HepG2 (cell line): ENCODE data around the gene ACKR3. TPM values are rescaled to one million over a fixed set of nuclear protein-coding genes. Genes with fewer than 3 reads are reported as not detected.

Experiments used
- ATAC-seq: fragments of 200-7000 bp; cut with Tn5 transposase; 3 replicates; pipeline ENCODE4 v1.9.1; 2020; ENCODE audit warnings: mild to moderate bottlenecking, moderate library complexity
- BruUV-seq: library from RNA; stranded (reverse); fragments of 400-500 nt; replicated peaks from 2 replicates; lab custom pipeline; 2021; lab: Mats Ljungman, UMichigan
- CTCF ChIA-PET: fragments of 300-600 bp; formaldehyde crosslinking; extraction: SDS; loops from one replicate; lab custom pipeline; 2021; ENCODE audit warnings: low total read pairs, inconsistent platforms, low intra/inter-chr PET ratio; lab: Yijun Ruan, JAX
- POLR2A ChIA-PET: fragments of 350-600 bp; sonication (Branson Sonifier 250); formaldehyde crosslinking; loops from one replicate; lab custom pipeline; 2020; ENCODE audit warnings: antibody characterized with exemption, inconsistent platforms; lab: Yijun Ruan, JAX
- DNase-seq: peaks from one replicate; pipeline ENCODE4 v3.0.0-alpha.2; 2015; ENCODE audit warnings: low spot score
- FAIRE-seq: peaks from 3 replicates; lab custom pipeline; 2011; peaks lifted over from hg19 to GRCh38; lab: Jason Lieb, UNC
- H2AFZ ChIP-seq: one replicate; pipeline ENCODE4 v1.6.1; 2011; ENCODE audit warnings: low read length, inconsistent platforms
- H3K27ac ChIP-seq: fragments of 300-600 bp; 3 replicates; pipeline ENCODE4 v1.8.0; 2011; ENCODE audit warnings: mixed run types, mild to moderate bottlenecking, mixed read lengths, low read length, inconsistent platforms; ENCODE audit not compliant: insufficient read depth; ENCODE audit errors: extremely low read length
- H3K27me3 ChIP-seq, 2 experiments: fragments of 200-600 bp in 1 of 2; 2 replicates in 1 of 2; 3 replicates in 1 of 2; pipeline versions ENCODE4 v1.6.0 to v1.8.0; 2011; ENCODE audit warnings: low read length in 2 of 2, mild to moderate bottlenecking in 2 of 2, moderate library complexity in 2 of 2, inconsistent platforms in 1 of 2; ENCODE audit not compliant: insufficient read depth in 2 of 2, control insufficient read depth in 1 of 2
- H3K36me3 ChIP-seq, 2 experiments: fragments of 200-600 bp in 1 of 2; replicated peaks in 1 of 2; 2 replicates in 1 of 2; 3 replicates in 1 of 2; pipeline versions ENCODE4 v1.5.1 to v1.8.0; 2011; ENCODE audit warnings: low read length in 2 of 2, inconsistent platforms in 1 of 2; ENCODE audit not compliant: insufficient read depth in 2 of 2, control insufficient read depth in 1 of 2
- H3K4me1 ChIP-seq: 2 replicates; pipeline ENCODE4 v1.5.1; 2012; ENCODE audit warnings: low read length, inconsistent platforms; ENCODE audit not compliant: insufficient read depth
- H3K4me2 ChIP-seq: 2 replicates; pipeline ENCODE4 v1.6.0; 2011; ENCODE audit warnings: low read depth, low read length, inconsistent platforms
- H3K4me3 ChIP-seq, 3 experiments: fragments of 200-600 bp in 1 of 3; sonication (generic), shearing (Covaris generic) in 1 of 3; replicated peaks in 1 of 3; 2 replicates each; pipeline ENCODE4 v1.5.1; 2011 to 2016; ENCODE audit warnings: low read length in 3 of 3, inconsistent platforms in 2 of 3, low read depth in 2 of 3, mild to moderate bottlenecking in 2 of 3, control low read depth in 1 of 3, mixed read lengths in 1 of 3; ENCODE audit not compliant: insufficient read depth in 1 of 3
- H3K79me2 ChIP-seq: one replicate; pipeline ENCODE4 v1.6.1; 2011; ENCODE audit warnings: low read length, inconsistent platforms; ENCODE audit not compliant: insufficient read depth
- H3K9ac ChIP-seq: 2 replicates; pipeline ENCODE4 v1.6.0; 2011; ENCODE audit warnings: mild to moderate bottlenecking, low read depth, low read length, inconsistent platforms; ENCODE audit not compliant: insufficient read depth
- H3K9me3 ChIP-seq: 2 replicates; pipeline ENCODE4 v1.5.1; 2012; ENCODE audit warnings: mild to moderate bottlenecking, low read length
- H4K20me1 ChIP-seq: 2 replicates; pipeline ENCODE4 v1.6.0; 2011; ENCODE audit warnings: inconsistent platforms, mild to moderate bottlenecking, low read length, moderate library complexity; ENCODE audit not compliant: insufficient read depth
- EHMT2 ChIP-seq: fragments of 200-600 bp; sonication (generic); IDR thresholded peaks from 2 replicates; pipeline ENCODE4 v1.7.0; 2017; ENCODE audit warnings: antibody characterized with exemption, low read depth, low read length, borderline replicate concordance
- ELF3 ChIP-seq: IDR thresholded peaks from 2 replicates; pipeline ENCODE4 v1.6.1; 2016; ENCODE audit warnings: missing genetic modification reagents, missing compliant biosample characterization
- MATR3 ChIP-seq: sonication (generic); formaldehyde crosslinking; IDR thresholded peaks from 2 replicates; pipeline ENCODE4 v1.4.0; 2020; ENCODE audit warnings: missing genetic modification reagents
- ZIK1 ChIP-seq: sonication (generic); formaldehyde crosslinking; IDR thresholded peaks from 2 replicates; pipeline ENCODE4 v1.5.0; 2020; ENCODE audit warnings: mild to moderate bottlenecking, low read depth, missing genetic modification reagents, borderline replicate concordance
- ZNF235 ChIP-seq: sonication (generic); formaldehyde crosslinking; IDR thresholded peaks from 2 replicates; pipeline ENCODE4 v1.8.1; 2023; ENCODE audit warnings: mild to moderate bottlenecking, missing genetic modification reagents, borderline replicate concordance
- ZNF329 ChIP-seq: sonication (generic); formaldehyde crosslinking; IDR thresholded peaks from 2 replicates; pipeline ENCODE4 v1.9.0; 2021; ENCODE audit warnings: low read depth, mild to moderate bottlenecking, missing genetic modification reagents
- ZNF382 ChIP-seq: sonication (generic); formaldehyde crosslinking; IDR thresholded peaks from 2 replicates; pipeline ENCODE4 v1.5.0; 2020; ENCODE audit warnings: missing genetic modification reagents, mild to moderate bottlenecking, borderline replicate concordance
- whole genome bisulfite sequencing: methylation state at CpG from one replicate; pipeline ENCODE4 v1.1.6; 2017; ENCODE audit warnings: low lambda C conversion rate; 5-methylcytosine and 5-hydroxymethylcytosine counted together
- in situ Hi-C: cut with HindIII; loops from 2 replicates; pipeline ENCODE4 v1.10.0; 2017; ENCODE audit warnings: low pct_unique_long_range_greater_than_20kb; ENCODE audit not compliant: extremely low pct_ligation_motif_present
- intact Hi-C: fragments of 100-400 bp; cut with micrococcal nuclease; formaldehyde crosslinking; loops from one replicate; pipeline ENCODE4 v1.10.0; 2022; ENCODE audit not compliant: unreplicated experiment
- polyA plus RNA-seq, 8 experiments: library from polyadenylated mRNA; depleted of rRNA in 3 of 8; stranded (reverse) in 7 of 8; unstranded in 1 of 8; fragments of >200 nt; fragmentation: Illumina TruSeq in 4 of 8; extraction: Trizol in 4 of 8; gene quantifications; 2 replicates each; pipeline versions ENCODE4 v1.2.1 to v1.2.3, GENCODE V29; 2011 to 2016; ENCODE audit warnings: low read depth in 4 of 8, missing spikeins in 1 of 8, mixed read lengths in 1 of 8; ENCODE audit not compliant: insufficient read depth in 1 of 8
- total RNA-seq, 5 experiments: library from RNA; depleted of rRNA; stranded (reverse); fragments of >200 nt; fragmentation: Illumina TruSeq; extraction: Trizol; gene quantifications; 2 replicates each; pipeline ENCODE4 v1.2.3, GENCODE V29; 2016; ENCODE audit warnings: low read depth in 1 of 5
- TF ChIP-seq, protein P1 (sequence below): sonication (generic); formaldehyde crosslinking; IDR thresholded peaks from 2 replicates; pipeline ENCODE4 v1.4.0; 2020; ENCODE audit warnings: missing genetic modification reagents, borderline replicate concordance
- TF ChIP-seq, protein P2 (sequence below): sonication (generic); formaldehyde crosslinking; IDR thresholded peaks from 2 replicates; pipeline ENCODE4 v1.5.0; 2020; ENCODE audit warnings: mild to moderate bottlenecking, missing genetic modification reagents, borderline replicate concordance
- TF ChIP-seq, protein P3 (sequence below): sonication (generic); formaldehyde crosslinking; IDR thresholded peaks from 2 replicates; pipeline ENCODE4 v1.8.0; 2022; ENCODE audit warnings: mild to moderate bottlenecking, missing genetic modification reagents, moderate library complexity
- TF ChIP-seq, protein P4 (sequence below): sonication (generic); formaldehyde crosslinking; IDR thresholded peaks from 2 replicates; pipeline ENCODE4 v1.4.0; 2020; ENCODE audit warnings: mild to moderate bottlenecking, missing genetic modification reagents, borderline replicate concordance

Gene ACKR3
- total and polyA plus RNA-seq, 2 of the 13 experiments (the other 11 are each of a cell fraction or from before 2014, with no cell fraction given) = not detected

DNA sequence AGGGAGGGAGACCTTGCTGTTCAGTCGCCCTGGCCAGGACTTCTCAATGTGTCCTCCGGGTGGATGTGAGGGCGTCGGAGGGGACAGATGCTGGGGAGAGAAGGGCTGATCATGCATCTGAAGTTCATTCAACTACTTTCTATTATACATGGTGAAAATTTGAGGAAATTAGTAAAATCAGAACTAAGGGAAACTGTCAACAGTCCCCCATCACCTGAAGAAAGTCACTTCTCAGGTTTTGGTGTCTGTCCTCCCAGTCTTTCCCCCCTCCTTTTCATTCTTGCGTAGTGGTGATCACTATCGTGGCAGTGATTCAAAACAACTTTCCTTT lies 17.4 kb upstream of the ACKR3 start:
- Histone ChIP-seq H3K4me1 (no peaks in the 10 kb centered on the region), H3K27me3 (peaks cover 0 to 35% of the 10 kb centered on the region in 2 experiments; a peak in 4 of 5 replicates), H3K4me3 (no peak overlapping the region), H3K27ac (no peak overlapping the region), H3K4me2 (no peak overlapping the region), H3K9ac (no peak overlapping the region), H2AFZ (no peak overlapping the region), H4K20me1 (no peaks in the 10 kb centered on the region), H3K36me3 (no peaks in the 10 kb centered on the region), H3K9me3 (no peaks in the 10 kb centered on the region), H3K79me2 (no peaks in the 10 kb centered on the region)
- no peak for ATAC-seq
- intact Hi-C loops (no loop called here), in situ Hi-C loops (no loop called here)
- FAIRE-seq = no peak
- no peak for DNase-seq
- POLR2A ChIA-PET = no interaction called here
- CTCF ChIA-PET = no interaction called here
- BruUV-seq = no TSS peak
- WGBS = 49% methylated on average over 6 of the region's 6 CpGs
- TF ChIP-seq, protein P1, sequence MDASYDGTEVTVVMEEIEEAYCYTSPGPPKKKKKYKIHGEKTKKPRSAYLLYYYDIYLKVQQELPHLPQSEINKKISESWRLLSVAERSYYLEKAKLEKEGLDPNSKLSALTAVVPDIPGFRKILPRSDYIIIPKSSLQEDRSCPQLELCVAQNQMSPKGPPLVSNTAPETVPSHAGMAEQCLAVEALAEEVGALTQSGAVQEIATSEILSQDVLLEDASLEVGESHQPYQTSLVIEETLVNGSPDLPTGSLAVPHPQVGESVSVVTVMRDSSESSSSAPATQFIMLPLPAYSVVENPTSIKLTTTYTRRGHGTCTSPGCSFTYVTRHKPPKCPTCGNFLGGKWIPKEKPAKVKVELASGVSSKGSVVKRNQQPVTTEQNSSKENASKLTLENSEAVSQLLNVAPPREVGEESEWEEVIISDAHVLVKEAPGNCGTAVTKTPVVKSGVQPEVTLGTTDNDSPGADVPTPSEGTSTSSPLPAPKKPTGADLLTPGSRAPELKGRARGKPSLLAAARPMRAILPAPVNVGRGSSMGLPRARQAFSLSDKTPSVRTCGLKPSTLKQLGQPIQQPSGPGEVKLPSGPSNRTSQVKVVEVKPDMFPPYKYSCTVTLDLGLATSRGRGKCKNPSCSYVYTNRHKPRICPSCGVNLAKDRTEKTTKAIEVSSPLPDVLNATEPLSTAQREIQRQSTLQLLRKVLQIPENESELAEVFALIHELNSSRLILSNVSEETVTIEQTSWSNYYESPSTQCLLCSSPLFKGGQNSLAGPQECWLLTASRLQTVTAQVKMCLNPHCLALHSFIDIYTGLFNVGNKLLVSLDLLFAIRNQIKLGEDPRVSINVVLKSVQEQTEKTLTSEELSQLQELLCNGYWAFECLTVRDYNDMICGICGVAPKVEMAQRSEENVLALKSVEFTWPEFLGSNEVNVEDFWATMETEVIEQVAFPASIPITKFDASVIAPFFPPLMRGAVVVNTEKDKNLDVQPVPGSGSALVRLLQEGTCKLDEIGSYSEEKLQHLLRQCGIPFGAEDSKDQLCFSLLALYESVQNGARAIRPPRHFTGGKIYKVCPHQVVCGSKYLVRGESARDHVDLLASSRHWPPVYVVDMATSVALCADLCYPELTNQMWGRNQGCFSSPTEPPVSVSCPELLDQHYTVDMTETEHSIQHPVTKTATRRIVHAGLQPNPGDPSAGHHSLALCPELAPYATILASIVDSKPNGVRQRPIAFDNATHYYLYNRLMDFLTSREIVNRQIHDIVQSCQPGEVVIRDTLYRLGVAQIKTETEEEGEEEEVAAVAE = no peak
- TF ChIP-seq ZNF382 (CRISPR knock-in tag) = no peak
- no peak for TF ChIP-seq ELF3
- TF ChIP-seq, protein P2, sequence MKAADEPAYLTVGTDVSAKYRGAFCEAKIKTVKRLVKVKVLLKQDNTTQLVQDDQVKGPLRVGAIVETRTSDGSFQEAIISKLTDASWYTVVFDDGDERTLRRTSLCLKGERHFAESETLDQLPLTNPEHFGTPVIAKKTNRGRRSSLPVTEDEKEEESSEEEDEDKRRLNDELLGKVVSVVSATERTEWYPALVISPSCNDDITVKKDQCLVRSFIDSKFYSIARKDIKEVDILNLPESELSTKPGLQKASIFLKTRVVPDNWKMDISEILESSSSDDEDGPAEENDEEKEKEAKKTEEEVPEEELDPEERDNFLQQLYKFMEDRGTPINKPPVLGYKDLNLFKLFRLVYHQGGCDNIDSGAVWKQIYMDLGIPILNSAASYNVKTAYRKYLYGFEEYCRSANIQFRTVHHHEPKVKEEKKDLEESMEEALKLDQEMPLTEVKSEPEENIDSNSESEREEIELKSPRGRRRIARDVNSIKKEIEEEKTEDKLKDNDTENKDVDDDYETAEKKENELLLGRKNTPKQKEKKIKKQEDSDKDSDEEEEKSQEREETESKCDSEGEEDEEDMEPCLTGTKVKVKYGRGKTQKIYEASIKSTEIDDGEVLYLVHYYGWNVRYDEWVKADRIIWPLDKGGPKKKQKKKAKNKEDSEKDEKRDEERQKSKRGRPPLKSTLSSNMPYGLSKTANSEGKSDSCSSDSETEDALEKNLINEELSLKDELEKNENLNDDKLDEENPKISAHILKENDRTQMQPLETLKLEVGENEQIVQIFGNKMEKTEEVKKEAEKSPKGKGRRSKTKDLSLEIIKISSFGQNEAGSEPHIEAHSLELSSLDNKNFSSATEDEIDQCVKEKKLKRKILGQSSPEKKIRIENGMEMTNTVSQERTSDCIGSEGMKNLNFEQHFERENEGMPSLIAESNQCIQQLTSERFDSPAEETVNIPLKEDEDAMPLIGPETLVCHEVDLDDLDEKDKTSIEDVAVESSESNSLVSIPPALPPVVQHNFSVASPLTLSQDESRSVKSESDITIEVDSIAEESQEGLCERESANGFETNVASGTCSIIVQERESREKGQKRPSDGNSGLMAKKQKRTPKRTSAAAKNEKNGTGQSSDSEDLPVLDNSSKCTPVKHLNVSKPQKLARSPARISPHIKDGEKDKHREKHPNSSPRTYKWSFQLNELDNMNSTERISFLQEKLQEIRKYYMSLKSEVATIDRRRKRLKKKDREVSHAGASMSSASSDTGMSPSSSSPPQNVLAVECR = no peak
- TF ChIP-seq MATR3 (CRISPR knock-in tag) = no peak
- TF ChIP-seq ZIK1 (CRISPR knock-in tag) = no peak
- no peak for TF ChIP-seq ZNF329 (CRISPR knock-in tag)
- TF ChIP-seq, protein P3, sequence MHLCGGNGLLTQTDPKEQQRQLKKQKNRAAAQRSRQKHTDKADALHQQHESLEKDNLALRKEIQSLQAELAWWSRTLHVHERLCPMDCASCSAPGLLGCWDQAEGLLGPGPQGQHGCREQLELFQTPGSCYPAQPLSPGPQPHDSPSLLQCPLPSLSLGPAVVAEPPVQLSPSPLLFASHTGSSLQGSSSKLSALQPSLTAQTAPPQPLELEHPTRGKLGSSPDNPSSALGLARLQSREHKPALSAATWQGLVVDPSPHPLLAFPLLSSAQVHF (CRISPR knock-in tag) = no peak
- TF ChIP-seq ZNF235 (CRISPR knock-in tag) = no peak
- TF ChIP-seq, protein P4, sequence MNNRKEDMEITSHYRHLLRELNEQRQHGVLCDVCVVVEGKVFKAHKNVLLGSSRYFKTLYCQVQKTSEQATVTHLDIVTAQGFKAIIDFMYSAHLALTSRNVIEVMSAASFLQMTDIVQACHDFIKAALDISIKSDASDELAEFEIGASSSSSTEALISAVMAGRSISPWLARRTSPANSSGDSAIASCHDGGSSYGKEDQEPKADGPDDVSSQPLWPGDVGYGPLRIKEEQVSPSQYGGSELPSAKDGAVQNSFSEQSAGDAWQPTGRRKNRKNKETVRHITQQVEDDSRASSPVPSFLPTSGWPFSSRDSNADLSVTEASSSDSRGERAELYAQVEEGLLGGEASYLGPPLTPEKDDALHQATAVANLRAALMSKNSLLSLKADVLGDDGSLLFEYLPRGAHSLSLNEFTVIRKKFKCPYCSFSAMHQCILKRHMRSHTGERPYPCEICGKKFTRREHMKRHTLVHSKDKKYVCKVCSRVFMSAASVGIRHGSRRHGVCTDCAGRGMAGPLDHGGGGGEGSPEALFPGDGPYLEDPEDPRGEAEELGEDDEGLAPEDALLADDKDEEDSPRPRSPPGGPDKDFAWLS (CRISPR knock-in tag) = no peak
- TF ChIP-seq EHMT2 = no peak
